GM23338 (cell line): Measurements from ENCODE around the gene TMPRSS6. TPM values are rescaled to one million over a fixed set of nuclear protein-coding genes. Genes with fewer than 3 reads are reported as not detected.

Experiments used
- ATAC-seq: fragments of 200-7000 bp; cut with Tn5 transposase; 3 replicates; pipeline ENCODE4 v1.9.1; 2020
- DNase-seq: peaks from one replicate; pipeline ENCODE4 v3.0.0-alpha.2; 2015; ENCODE audit warnings: low spot score
- H2AFZ ChIP-seq: fragments of 200-600 bp; sonication (generic); 2 replicates; pipeline ENCODE4 v1.8.0; 2016; ENCODE audit warnings: antibody characterized with exemption, mild to moderate bottlenecking, moderate library complexity
- H3F3A ChIP-seq: fragments of 200-600 bp; sonication (generic); replicated peaks from 2 replicates; pipeline ENCODE4 v1.8.0; 2017; ENCODE audit warnings: antibody characterized with exemption, mixed run types, low read depth
- H3K27ac ChIP-seq: fragments of 200-600 bp; sonication (generic); 2 replicates; pipeline ENCODE4 v1.6.1; 2016; ENCODE audit warnings: low read depth
- H3K27me3 ChIP-seq: fragments of 200-600 bp; sonication (generic); 2 replicates; pipeline ENCODE4 v1.8.0; 2016; ENCODE audit warnings: mild to moderate bottlenecking, mixed run types, moderate library complexity; ENCODE audit not compliant: insufficient read depth
- H3K36me3 ChIP-seq: fragments of 200-600 bp; sonication (generic); 2 replicates; pipeline ENCODE4 v1.8.0; 2016; ENCODE audit warnings: mild to moderate bottlenecking; ENCODE audit not compliant: insufficient read depth
- H3K4me1 ChIP-seq: fragments of 200-600 bp; sonication (generic); 2 replicates; pipeline ENCODE4 v1.8.0; 2016; ENCODE audit warnings: mild to moderate bottlenecking, moderate library complexity; ENCODE audit not compliant: insufficient read depth
- H3K4me2 ChIP-seq: fragments of 200-600 bp; sonication (generic); 2 replicates; pipeline ENCODE4 v1.7.1; 2017; ENCODE audit warnings: mixed run types
- H3K4me3 ChIP-seq: fragments of 200-600 bp; sonication (generic); 2 replicates; pipeline ENCODE4 v1.6.1; 2016; ENCODE audit warnings: mixed run types
- H3K79me2 ChIP-seq: fragments of 200-600 bp; sonication (generic); replicated peaks from 2 replicates; pipeline ENCODE4 v1.8.0; 2017; ENCODE audit warnings: mild to moderate bottlenecking; ENCODE audit not compliant: insufficient read depth
- H3K9me2 ChIP-seq: fragments of 200-600 bp; sonication (generic); 2 replicates; pipeline ENCODE4 v1.8.0; 2017; ENCODE audit not compliant: insufficient read depth
- H4K20me1 ChIP-seq: fragments of 200-600 bp; sonication (generic); replicated peaks from 2 replicates; pipeline ENCODE4 v1.8.0; 2017; ENCODE audit warnings: mild to moderate bottlenecking; ENCODE audit not compliant: insufficient read depth
- H3K27ac Mint-ChIP-seq: 2 replicates; pipeline ENCODE4 v1.8.0; 2020; ENCODE audit warnings: inconsistent platforms, mild to moderate bottlenecking, moderate library complexity, mixed read lengths
- H3K27me3 Mint-ChIP-seq: 3 replicates; pipeline ENCODE4 v1.8.0; 2022; ENCODE audit warnings: low read depth, mild to moderate bottlenecking, moderate library complexity, mixed read lengths, inconsistent platforms; ENCODE audit not compliant: insufficient read depth, poor library complexity
- H3K36me3 Mint-ChIP-seq: 3 replicates; pipeline ENCODE4 v1.8.0; 2021; ENCODE audit warnings: low read depth, mild to moderate bottlenecking, inconsistent platforms, moderate library complexity, mixed read lengths
- H3K4me1 Mint-ChIP-seq: 3 replicates; pipeline ENCODE4 v1.8.0; 2020; ENCODE audit warnings: mild to moderate bottlenecking, inconsistent platforms, mixed read lengths
- H3K4me3 Mint-ChIP-seq: 3 replicates; pipeline ENCODE4 v1.8.0; 2021; ENCODE audit warnings: moderate library complexity, mild to moderate bottlenecking, inconsistent platforms, mixed read lengths
- H3K9me3 Mint-ChIP-seq: 3 replicates; pipeline ENCODE4 v1.8.0; 2020; ENCODE audit warnings: moderate library complexity, mild to moderate bottlenecking, inconsistent platforms, mixed read lengths
- CREB1 ChIP-seq: fragments of 250-450 bp; sonication (Bioruptor Pico); IDR thresholded peaks from 2 replicates; pipeline ENCODE4 v1.5.0; 2020; ENCODE audit warnings: low read depth, mild to moderate bottlenecking, moderate library complexity
- NANOG ChIP-seq: IDR thresholded peaks from 2 replicates; pipeline ENCODE4 v1.6.1; 2016; ENCODE audit warnings: antibody characterized with exemption, borderline replicate concordance
- POLR2AphosphoS5 ChIP-seq: IDR thresholded peaks from 2 replicates; pipeline ENCODE4 v1.6.1; 2016; ENCODE audit warnings: antibody characterized with exemption, low read depth
- STAT1 ChIP-seq: IDR thresholded peaks from one replicate; pipeline ENCODE4 v1.6.1; 2016; ENCODE audit warnings: antibody characterized with exemption; ENCODE audit not compliant: unreplicated experiment
- polyA plus RNA-seq: library from polyadenylated mRNA; unstranded; fragments of >200 nt; fragmentation: Nextera tagmentation; extraction: Ambion mirVana; gene quantifications from 2 replicates; pipeline ENCODE4 v1.2.1, GENCODE V29; 2016
- total RNA-seq: library from RNA; depleted of rRNA; stranded (reverse); fragments of >200 nt; shearing (Covaris generic); gene quantifications from 2 replicates; pipeline ENCODE4 v1.2.3, GENCODE V29; 2014
- TF ChIP-seq, protein P1 (sequence below), 2 experiments: fragments of 200-600 bp in 1 of 2; sonication (generic) in 1 of 2; conservative IDR thresholded peaks; 2 replicates each; pipeline versions ENCODE4 v1.5.1 to v1.6.1; 2016 to 2017; ENCODE audit warnings: antibody characterized with exemption in 2 of 2, low read depth in 2 of 2, mild to moderate bottlenecking in 2 of 2, moderate library complexity in 1 of 2
- TF ChIP-seq, protein P2 (sequence below): IDR thresholded peaks from one replicate; pipeline ENCODE4 v1.6.1; 2018; ENCODE audit warnings: antibody characterized with exemption; ENCODE audit not compliant: unreplicated experiment
- TF ChIP-seq, protein P3 (sequence below): fragments of 250-450 bp; sonication (Bioruptor Pico); IDR thresholded peaks from 2 replicates; pipeline ENCODE4 v1.5.0; 2020; ENCODE audit warnings: mild to moderate bottlenecking, moderate library complexity

Gene TMPRSS6
- total and polyA plus RNA-seq, 2 experiments from 2014 or later = 0.13 TPM; not detected in 1

GRCh38 chr22:37047006-37047405, 62.5 kb downstream of the TMPRSS6 start (continued):
- TF ChIP-seq, protein P1, sequence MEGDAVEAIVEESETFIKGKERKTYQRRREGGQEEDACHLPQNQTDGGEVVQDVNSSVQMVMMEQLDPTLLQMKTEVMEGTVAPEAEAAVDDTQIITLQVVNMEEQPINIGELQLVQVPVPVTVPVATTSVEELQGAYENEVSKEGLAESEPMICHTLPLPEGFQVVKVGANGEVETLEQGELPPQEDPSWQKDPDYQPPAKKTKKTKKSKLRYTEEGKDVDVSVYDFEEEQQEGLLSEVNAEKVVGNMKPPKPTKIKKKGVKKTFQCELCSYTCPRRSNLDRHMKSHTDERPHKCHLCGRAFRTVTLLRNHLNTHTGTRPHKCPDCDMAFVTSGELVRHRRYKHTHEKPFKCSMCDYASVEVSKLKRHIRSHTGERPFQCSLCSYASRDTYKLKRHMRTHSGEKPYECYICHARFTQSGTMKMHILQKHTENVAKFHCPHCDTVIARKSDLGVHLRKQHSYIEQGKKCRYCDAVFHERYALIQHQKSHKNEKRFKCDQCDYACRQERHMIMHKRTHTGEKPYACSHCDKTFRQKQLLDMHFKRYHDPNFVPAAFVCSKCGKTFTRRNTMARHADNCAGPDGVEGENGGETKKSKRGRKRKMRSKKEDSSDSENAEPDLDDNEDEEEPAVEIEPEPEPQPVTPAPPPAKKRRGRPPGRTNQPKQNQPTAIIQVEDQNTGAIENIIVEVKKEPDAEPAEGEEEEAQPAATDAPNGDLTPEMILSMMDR (conservative IDR thresholded peaks at IDR 0.05; ENCODE audit: low read depth in 2 of 2) = no peak

- TF ChIP-seq, protein P1 (conservative IDR thresholded peaks at IDR 0.05; ENCODE audit: low read depth in 2 of 2) = no peak
- TF ChIP-seq NANOG (no peak), POLR2AphosphoS5 (no peak), STAT1 (no peak), CREB1 (CRISPR knock-in tag) (no peak)
- TF ChIP-seq, protein P2, sequence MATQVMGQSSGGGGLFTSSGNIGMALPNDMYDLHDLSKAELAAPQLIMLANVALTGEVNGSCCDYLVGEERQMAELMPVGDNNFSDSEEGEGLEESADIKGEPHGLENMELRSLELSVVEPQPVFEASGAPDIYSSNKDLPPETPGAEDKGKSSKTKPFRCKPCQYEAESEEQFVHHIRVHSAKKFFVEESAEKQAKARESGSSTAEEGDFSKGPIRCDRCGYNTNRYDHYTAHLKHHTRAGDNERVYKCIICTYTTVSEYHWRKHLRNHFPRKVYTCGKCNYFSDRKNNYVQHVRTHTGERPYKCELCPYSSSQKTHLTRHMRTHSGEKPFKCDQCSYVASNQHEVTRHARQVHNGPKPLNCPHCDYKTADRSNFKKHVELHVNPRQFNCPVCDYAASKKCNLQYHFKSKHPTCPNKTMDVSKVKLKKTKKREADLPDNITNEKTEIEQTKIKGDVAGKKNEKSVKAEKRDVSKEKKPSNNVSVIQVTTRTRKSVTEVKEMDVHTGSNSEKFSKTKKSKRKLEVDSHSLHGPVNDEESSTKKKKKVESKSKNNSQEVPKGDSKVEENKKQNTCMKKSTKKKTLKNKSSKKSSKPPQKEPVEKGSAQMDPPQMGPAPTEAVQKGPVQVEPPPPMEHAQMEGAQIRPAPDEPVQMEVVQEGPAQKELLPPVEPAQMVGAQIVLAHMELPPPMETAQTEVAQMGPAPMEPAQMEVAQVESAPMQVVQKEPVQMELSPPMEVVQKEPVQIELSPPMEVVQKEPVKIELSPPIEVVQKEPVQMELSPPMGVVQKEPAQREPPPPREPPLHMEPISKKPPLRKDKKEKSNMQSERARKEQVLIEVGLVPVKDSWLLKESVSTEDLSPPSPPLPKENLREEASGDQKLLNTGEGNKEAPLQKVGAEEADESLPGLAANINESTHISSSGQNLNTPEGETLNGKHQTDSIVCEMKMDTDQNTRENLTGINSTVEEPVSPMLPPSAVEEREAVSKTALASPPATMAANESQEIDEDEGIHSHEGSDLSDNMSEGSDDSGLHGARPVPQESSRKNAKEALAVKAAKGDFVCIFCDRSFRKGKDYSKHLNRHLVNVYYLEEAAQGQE = no peak
- TF ChIP-seq, protein P3, sequence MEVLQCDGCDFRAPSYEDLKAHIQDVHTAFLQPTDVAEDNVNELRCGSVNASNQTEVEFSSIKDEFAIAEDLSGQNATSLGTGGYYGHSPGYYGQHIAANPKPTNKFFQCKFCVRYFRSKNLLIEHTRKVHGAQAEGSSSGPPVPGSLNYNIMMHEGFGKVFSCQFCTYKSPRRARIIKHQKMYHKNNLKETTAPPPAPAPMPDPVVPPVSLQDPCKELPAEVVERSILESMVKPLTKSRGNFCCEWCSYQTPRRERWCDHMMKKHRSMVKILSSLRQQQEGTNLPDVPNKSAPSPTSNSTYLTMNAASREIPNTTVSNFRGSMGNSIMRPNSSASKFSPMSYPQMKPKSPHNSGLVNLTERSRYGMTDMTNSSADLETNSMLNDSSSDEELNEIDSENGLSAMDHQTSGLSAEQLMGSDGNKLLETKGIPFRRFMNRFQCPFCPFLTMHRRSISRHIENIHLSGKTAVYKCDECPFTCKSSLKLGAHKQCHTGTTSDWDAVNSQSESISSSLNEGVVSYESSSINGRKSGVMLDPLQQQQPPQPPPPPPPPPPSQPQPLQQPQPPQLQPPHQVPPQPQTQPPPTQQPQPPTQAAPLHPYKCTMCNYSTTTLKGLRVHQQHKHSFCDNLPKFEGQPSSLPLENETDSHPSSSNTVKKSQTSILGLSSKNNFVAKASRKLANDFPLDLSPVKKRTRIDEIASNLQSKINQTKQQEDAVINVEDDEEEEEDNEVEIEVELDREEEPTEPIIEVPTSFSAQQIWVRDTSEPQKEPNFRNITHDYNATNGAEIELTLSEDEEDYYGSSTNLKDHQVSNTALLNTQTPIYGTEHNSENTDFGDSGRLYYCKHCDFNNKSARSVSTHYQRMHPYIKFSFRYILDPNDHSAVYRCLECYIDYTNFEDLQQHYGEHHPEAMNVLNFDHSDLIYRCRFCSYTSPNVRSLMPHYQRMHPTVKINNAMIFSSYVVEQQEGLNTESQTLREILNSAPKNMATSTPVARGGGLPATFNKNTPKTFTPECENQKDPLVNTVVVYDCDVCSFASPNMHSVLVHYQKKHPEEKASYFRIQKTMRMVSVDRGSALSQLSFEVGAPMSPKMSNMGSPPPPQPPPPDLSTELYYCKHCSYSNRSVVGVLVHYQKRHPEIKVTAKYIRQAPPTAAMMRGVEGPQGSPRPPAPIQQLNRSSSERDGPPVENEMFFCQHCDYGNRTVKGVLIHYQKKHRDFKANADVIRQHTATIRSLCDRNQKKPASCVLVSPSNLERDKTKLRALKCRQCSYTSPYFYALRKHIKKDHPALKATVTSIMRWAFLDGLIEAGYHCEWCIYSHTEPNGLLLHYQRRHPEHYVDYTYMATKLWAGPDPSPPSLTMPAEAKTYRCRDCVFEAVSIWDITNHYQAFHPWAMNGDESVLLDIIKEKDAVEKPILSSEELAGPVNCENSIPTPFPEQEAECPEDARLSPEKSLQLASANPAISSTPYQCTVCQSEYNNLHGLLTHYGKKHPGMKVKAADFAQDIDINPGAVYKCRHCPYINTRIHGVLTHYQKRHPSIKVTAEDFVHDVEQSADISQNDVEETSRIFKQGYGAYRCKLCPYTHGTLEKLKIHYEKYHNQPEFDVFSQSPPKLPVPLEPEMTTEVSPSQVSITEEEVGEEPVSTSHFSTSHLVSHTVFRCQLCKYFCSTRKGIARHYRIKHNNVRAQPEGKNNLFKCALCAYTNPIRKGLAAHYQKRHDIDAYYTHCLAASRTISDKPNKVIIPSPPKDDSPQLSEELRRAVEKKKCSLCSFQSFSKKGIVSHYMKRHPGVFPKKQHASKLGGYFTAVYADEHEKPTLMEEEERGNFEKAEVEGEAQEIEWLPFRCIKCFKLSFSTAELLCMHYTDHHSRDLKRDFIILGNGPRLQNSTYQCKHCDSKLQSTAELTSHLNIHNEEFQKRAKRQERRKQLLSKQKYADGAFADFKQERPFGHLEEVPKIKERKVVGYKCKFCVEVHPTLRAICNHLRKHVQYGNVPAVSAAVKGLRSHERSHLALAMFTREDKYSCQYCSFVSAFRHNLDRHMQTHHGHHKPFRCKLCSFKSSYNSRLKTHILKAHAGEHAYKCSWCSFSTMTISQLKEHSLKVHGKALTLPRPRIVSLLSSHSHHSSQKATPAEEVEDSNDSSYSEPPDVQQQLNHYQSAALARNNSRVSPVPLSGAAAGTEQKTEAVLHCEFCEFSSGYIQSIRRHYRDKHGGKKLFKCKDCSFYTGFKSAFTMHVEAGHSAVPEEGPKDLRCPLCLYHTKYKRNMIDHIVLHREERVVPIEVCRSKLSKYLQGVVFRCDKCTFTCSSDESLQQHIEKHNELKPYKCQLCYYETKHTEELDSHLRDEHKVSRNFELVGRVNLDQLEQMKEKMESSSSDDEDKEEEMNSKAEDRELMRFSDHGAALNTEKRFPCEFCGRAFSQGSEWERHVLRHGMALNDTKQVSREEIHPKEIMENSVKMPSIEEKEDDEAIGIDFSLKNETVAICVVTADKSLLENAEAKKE (CRISPR knock-in tag) = no peak
- Histone ChIP-seq H3K4me2 (no peak overlapping the region), H3K9me2 (no peaks in the 10 kb centered on the region), H3K4me1 (no peaks in the 10 kb centered on the region; the same call in 1 of the 2 replicates), H3K36me3 (no peaks in the 10 kb centered on the region), H3K4me3 (no peak overlapping the region), H2AFZ (no peak overlapping the region), H3F3A (no peaks in the 10 kb centered on the region), H3K27me3 (peaks cover 4% of the 10 kb centered on the region; the same call in 1 of the 2 replicates), H4K20me1 (no peaks in the 10 kb centered on the region), H3K79me2 (no peaks in the 10 kb centered on the region), H3K27ac (no peak overlapping the region)
- no peaks in the 10 kb centered on the region; the same call in 2 of the 3 replicates for H3K9me3 Mint-ChIP-seq
- H3K36me3 Mint-ChIP-seq = no peaks in the 10 kb centered on the region
- DNase-seq = no peak
- peaks cover 11% of the 10 kb centered on the region for H3K4me1 Mint-ChIP-seq
- no peak for ATAC-seq
- H3K4me3 Mint-ChIP-seq = no peak overlapping the region
- peaks cover 8% of the 10 kb centered on the region for H3K27me3 Mint-ChIP-seq
- H3K27ac Mint-ChIP-seq = no peak overlapping the region
Observed at GRCh38 chr22:37046589-37046988, 62.9 kb downstream of the TMPRSS6 start.
